Ovary (tissue), 10 donors: ENCODE measurements around the gene NAT8L. TPM values are rescaled to one million over a fixed set of nuclear protein-coding genes. Genes with fewer than 3 reads are reported as not detected.
"Not testable (repeated sequence)": the region's sequence is repeated elsewhere in the genome, so short reads cannot be mapped to it uniquely, and the experiment has no call there.

ENCODE experiments used
- DNase-seq, 5 donors: peaks; one replicate each; pipeline ENCODE4 v3.0.0-alpha.2; 2019 to 2020
- H3K27ac ChIP-seq, 2 donors: fragments of 200-600 bp; one replicate each; pipeline versions ENCODE4 v1.5.1 to v1.8.0; 2019 to 2022
- H3K27me3 ChIP-seq: fragments of 200-600 bp; one replicate; pipeline ENCODE4 v1.8.0; 2022
- H3K36me3 ChIP-seq: fragments of 200-600 bp; sonication (generic); one replicate; pipeline ENCODE4 v1.5.1; 2019
- H3K4me1 ChIP-seq: one replicate; pipeline ENCODE4 v1.8.1; 2013; ENCODE audit warnings: mild to moderate bottlenecking, moderate library complexity; ENCODE audit not compliant: insufficient read depth
- H3K4me3 ChIP-seq: fragments of 200-600 bp; sonication (generic); one replicate; pipeline ENCODE4 v1.5.1; 2017
- H3K9me3 ChIP-seq, 2 donors: fragments of 200-600 bp in 1 of 2; sonication (generic) in 1 of 2; one replicate each; pipeline versions ENCODE4 v1.5.1 to v1.8.1; 2013 to 2019; ENCODE audit warnings: mild to moderate bottlenecking in 1 of 2, moderate library complexity in 1 of 2
- EP300 ChIP-seq: sonication (generic); formaldehyde crosslinking; IDR thresholded peaks from one replicate; pipeline ENCODE4 v1.6.1; 2017; ENCODE audit warnings: antibody characterized with exemption
- POLR2A ChIP-seq: fragments of 450-650 bp; IDR thresholded peaks from one replicate; pipeline ENCODE4 v1.6.1; 2017; ENCODE audit warnings: antibody characterized with exemption, mild to moderate bottlenecking, moderate library complexity
- WGBS, 3 donors: extraction: QIAGEN DNeasy Blood & Tissue Kit in 1 of 3; methylation state at CpG; one replicate each; pipeline versions ENCODE4 v1.1.5 to v1.1.7; 2013 to 2017; 5-methylcytosine and 5-hydroxymethylcytosine counted together
- intact Hi-C, 4 donors: fragments of 100-400 bp; cut with DNase I; formaldehyde crosslinking; loops; one replicate each; pipeline versions ENCODE4 v1.11.0 to v1.15.1; 2022 to 2023
- long read RNA-seq, 3 donors: library from polyadenylated mRNA in 2 of 3; unstranded in 2 of 3; transcript quantifications; one replicate each; pipeline ENCODE4 v2.0.0 and lab custom pipeline, GENCODE V29; 2021 to 2026
- polyA plus RNA-seq, 2 donors: library from polyadenylated mRNA; stranded (reverse); fragments of 200-250 nt in 1 of 2; fragments of 350-450 nt in 1 of 2; fragmentation: Illumina TruSeq in 1 of 2; extraction: RNeasy Lipid Tissue Mini Kit (QIAGEN cat#74804) in 1 of 2; gene quantifications; one replicate each; pipeline ENCODE4 v1.2.3, GENCODE V29; 2013 to 2014
- total RNA-seq, 7 donors: library from RNA; depleted of rRNA in 2 of 7; stranded (reverse); fragments of >200 nt in 2 of 7; fragmentation: NEBNext Ultra II Directional in 3 of 7; extraction: Animal tissue kit (Norgen Biotek cat#: 25700) in 3 of 7; gene quantifications; one replicate each; pipeline versions ENCODE4 v1.1.0 to v1.2.4, GENCODE V29; 2016 to 2023
- TF ChIP-seq, protein P1 (sequence below), 3 donors: fragments of 450-650 bp in 2 of 3; fragments of 200-600 bp in 1 of 3; IDR thresholded peaks; one replicate each; pipeline versions ENCODE4 v1.5.1 to v1.8.0; 2016 to 2022; ENCODE audit warnings: antibody characterized with exemption in 3 of 3, mild to moderate bottlenecking in 1 of 3
- donor health status: DM: no; HTN: no; CAD: no; lungs with moderate emphysema.
- donor health status: DM: no; HTN: no; CAD: no.
- donor health status: Bipolar disorder and iron deficiency.
- donor health status: DM: yes; HTN: yes; CAD: no.
- donor health status: DM: no; HTN: no; CAD: no.
- donor health status: DM: yes; HTN: yes; CAD: no.

NAT8L gene, protein sequence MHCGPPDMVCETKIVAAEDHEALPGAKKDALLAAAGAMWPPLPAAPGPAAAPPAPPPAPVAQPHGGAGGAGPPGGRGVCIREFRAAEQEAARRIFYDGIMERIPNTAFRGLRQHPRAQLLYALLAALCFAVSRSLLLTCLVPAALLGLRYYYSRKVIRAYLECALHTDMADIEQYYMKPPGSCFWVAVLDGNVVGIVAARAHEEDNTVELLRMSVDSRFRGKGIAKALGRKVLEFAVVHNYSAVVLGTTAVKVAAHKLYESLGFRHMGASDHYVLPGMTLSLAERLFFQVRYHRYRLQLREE
- 1 to 10 TPM in 4 of 7 donors, under 1 TPM in 3; 0.24 to 4.1 (median 1.3) TPM for total RNA-seq
- 1 to 10 TPM in 1 of 2 donors, under 1 TPM in 1; 0.80 to 1.7 TPM for polyA plus RNA-seq
- long read RNA-seq, donor 1, partial matches to known transcripts, result 0 of 4 reads
- long read RNA-seq, donor 1, other reads (novel, unspliced or antisense), result 4 of 4 reads
- long read RNA-seq, donor 2, full-length matches to known transcripts, result 12 of 12 reads
- long read RNA-seq, donor 2, partial matches to known transcripts, result 0 of 12 reads
- long read RNA-seq, donor 2, other reads (novel, unspliced or antisense), result 0 of 12 reads
- long read RNA-seq, donor 3, full-length matches to known transcripts, result 1 of 9 reads
- long read RNA-seq, donor 3, partial matches to known transcripts, result 0 of 9 reads
- long read RNA-seq, donor 3, other reads (novel, unspliced or antisense), result 8 of 9 reads

DNA sequence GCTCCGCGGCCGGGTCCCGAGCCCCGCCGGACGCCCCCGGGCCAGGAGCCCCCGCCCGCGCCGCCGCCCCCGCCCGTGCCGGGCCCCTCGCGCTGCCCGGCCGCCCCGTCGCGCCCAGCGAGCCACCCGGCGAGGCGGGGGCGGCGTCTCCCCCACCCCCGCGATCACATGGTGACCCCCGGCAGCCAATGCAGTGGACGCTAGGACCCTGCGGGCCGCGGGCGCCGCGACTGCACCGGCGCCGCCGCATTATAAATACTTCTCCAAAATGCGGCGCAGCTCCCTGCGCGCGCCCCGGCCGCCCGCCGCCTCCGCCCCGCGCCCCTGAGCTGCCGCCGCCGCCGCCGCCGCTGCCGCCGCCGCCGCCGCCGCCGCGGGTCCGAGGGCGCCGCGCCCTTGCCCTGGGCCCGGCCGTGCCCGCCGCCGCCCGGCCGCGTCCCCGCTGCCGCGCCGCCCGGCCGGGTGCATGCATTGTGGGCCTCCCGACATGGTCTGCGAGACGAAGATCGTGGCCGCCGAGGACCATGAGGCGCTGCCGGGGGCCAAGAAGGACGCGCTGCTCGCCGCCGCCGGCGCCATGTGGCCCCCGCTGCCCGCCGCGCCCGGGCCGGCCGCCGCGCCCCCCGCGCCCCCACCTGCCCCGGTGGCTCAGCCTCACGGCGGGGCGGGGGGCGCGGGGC, at the start of gene NAT8L:
NAT8L (plus strand) TSS at position 282 of the 680 bp plus-strand sequence; CDS start at position 467, 185 bp downstream.
- Histone ChIP-seq H3K27me3 (peaks cover 2% of the 10 kb centered on the region), H3K27ac (no peak within 1 kb of the TSS), H3K4me1 (peaks cover 2% of the 10 kb centered on the region), H3K36me3 (no peaks in the 10 kb centered on the region), H3K9me3 (no peaks in the 10 kb centered on the region), H3K4me3 (peak within 1 kb of the TSS; percentile 27)
- intact Hi-C loops, result no loop called here
- TF ChIP-seq, protein P1, sequence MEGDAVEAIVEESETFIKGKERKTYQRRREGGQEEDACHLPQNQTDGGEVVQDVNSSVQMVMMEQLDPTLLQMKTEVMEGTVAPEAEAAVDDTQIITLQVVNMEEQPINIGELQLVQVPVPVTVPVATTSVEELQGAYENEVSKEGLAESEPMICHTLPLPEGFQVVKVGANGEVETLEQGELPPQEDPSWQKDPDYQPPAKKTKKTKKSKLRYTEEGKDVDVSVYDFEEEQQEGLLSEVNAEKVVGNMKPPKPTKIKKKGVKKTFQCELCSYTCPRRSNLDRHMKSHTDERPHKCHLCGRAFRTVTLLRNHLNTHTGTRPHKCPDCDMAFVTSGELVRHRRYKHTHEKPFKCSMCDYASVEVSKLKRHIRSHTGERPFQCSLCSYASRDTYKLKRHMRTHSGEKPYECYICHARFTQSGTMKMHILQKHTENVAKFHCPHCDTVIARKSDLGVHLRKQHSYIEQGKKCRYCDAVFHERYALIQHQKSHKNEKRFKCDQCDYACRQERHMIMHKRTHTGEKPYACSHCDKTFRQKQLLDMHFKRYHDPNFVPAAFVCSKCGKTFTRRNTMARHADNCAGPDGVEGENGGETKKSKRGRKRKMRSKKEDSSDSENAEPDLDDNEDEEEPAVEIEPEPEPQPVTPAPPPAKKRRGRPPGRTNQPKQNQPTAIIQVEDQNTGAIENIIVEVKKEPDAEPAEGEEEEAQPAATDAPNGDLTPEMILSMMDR (IDR thresholded peaks at IDR 0.05), result no peak
- TF ChIP-seq EP300, result no peak
- TF ChIP-seq POLR2A, result no peak
- 0 to 2% (median 1%) methylated on average over 20 to 118 of the region's 119 CpGs for WGBS, 3 donors
- peak in 2 of 5 donors; percentile 45 to 46 for DNase-seq

DNA sequence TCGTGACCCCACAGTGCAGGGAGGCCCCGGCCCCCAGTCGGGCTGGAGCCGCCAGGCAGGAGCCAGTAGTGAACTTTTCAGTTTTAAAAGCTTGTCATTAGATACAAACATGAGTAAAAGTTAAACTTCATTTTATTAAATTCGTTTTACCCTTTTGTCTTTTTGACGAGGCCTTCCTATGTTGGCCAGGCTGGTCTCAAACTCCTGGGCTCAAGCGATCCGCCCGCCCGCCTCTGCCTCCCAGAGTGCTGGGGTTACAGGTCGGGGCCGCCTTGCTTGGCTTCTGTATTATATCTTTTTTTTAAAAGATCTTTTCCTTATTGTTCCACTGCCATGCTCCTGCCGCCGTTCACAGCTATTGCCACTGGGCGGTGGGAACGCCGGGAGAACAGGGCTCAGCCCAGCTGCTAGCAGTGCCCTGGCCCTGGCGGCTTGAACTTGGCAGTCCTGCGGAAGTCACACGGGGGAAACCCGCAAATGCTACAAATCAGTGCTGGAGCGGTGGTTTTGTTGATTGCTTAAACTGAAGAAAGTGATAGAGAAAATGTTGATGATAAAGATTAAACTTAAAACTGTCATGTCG, 49.4 kb upstream of the NAT8L start:
- Histone ChIP-seq H3K27me3 (no peaks in the 10 kb centered on the region), H3K36me3 (no peaks in the 10 kb centered on the region), H3K27ac (peak overlapping the region; percentile 97 to 98), H3K9me3 (no peaks in the 10 kb centered on the region), H3K4me1 (peaks cover 12% of the 10 kb centered on the region), H3K4me3 (peak overlapping the region; percentile 97)
- intact Hi-C loops, result no loop called here
- TF ChIP-seq POLR2A (no peak), EP300 (no peak)
- TF ChIP-seq, protein P1 (IDR thresholded peaks at IDR 0.05), result peak in 1 of 3 donors; percentile 2
- DNase-seq, result peak in 4 of 5 donors; percentile 46 to 72 (median 53)
- 6 to 8% (median 8%) methylated on average over 23 of the region's 23 CpGs for WGBS, 3 donors

DNA sequence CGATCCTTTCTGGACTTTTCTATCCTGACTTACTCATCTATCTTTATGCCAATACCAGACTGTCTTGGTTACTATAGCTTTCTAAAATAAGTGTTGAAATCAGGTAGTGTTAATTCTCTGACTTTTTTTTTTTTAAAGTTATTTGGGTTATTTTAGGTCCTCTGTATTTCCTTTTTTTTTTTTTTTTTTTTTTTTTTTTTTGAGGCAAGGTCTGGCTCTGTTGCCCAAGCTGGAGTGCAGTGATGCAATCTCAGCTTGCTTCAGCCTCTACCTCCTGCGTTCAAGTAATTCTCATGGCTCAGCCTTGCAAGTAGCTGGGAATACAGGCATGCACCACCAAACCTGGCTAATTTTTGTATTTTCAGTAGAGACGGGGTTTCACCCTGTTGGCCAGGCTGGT, 47.5 kb upstream of the NAT8L start:
- Histone ChIP-seq H3K4me1 (peaks cover 8% of the 10 kb centered on the region), H3K27ac (no peak overlapping the region), H3K36me3 (no peaks in the 10 kb centered on the region), H3K9me3 (no peaks in the 10 kb centered on the region), H3K4me3 (no peak overlapping the region), H3K27me3 (no peaks in the 10 kb centered on the region)
- WGBS, 3 donors, result 69 to 84% (median 82%) methylated on average over 3 of the region's 3 CpGs
- no peak for TF ChIP-seq POLR2A
- no peak for TF ChIP-seq EP300
- TF ChIP-seq, protein P1 (IDR thresholded peaks at IDR 0.05), result no peak
- no peak for DNase-seq
- intact Hi-C loops, result no loop called here

DNA sequence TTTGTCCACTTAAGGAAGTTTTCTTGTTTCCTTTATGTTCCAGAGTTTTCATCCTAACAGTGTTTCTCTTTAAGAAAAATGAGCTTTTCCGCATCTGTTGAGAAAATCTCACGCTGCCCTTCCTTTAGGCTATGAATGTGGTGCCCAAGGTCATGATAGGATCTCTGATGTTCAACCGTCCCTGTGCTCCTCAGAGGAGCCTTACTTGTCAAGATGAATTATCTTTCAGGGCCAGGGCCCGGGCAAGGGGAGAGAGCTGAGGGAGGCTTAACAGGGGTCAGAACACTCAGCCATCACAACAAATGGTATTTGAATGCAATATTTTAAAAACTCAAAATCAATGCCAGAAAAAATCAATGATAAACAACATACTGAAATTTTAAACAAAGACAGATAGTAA, 44.1 kb upstream of the NAT8L start:
- Histone ChIP-seq H3K36me3 (no peaks in the 10 kb centered on the region), H3K4me1 (no peaks in the 10 kb centered on the region), H3K4me3 (no peak overlapping the region), H3K27ac (no peak overlapping the region), H3K27me3 (no peaks in the 10 kb centered on the region), H3K9me3 (no peaks in the 10 kb centered on the region)
- intact Hi-C loops, result no loop called here
- WGBS, 3 donors, result 69 to 78% (median 74%) methylated on average over 4 of the region's 4 CpGs
- TF ChIP-seq, protein P1 (IDR thresholded peaks at IDR 0.05), result no peak
- no peak for TF ChIP-seq EP300
- TF ChIP-seq POLR2A, result no peak
- DNase-seq, result no peak

DNA sequence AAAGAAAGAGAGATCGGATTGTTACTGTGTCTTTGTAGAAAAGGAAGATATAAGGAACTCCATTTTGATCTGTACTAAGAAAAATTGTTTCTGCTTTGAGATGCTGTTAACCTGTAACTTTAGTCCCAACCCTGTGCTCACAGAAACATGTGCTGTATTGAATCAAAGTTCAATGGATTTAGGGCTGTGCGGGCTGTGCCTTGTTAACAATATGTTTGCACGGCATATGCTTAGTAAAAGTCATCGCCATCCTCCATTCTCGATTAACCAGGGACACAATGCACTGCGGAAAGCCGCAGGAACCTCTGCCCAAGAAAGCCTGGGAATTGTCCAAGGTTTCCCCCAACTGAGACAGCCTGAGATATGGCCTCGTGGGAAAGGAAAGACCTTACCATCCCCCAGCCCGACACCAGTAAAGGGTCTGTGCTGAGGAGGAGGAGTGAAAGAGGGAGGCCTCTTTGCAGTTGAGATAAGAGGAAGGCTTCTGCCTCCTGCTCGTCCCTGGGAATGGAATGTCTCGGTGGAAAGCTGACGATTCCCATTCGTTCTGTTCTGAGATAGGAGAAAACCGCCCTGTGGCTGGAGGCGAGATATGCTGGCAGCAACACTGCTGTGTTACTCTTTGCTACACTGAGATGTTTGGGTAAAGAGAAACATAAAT, 37.6 kb upstream of the NAT8L start:
- H3K9me3 ChIP-seq, H3K4me1 ChIP-seq, intact Hi-C loops, H3K36me3 ChIP-seq, H3K4me3 ChIP-seq, H3K27me3 ChIP-seq: not testable (repeated sequence)
- 2 to 7% (median 5%) methylated on average over 15 of the region's 15 CpGs for WGBS, 3 donors
- peak overlapping the region in 1 of 2 donors; percentile 19 for H3K27ac ChIP-seq
- DNase-seq, result peak in 3 of 5 donors; percentile 46 to 57 (median 49)
